GM12872 (cell line): ENCODE data around the gene ALPK3.

Experiments used
- TF ChIP-seq, protein P1 (sequence below): IDR thresholded peaks from 3 replicates; pipeline ENCODE4 v1.5.1; 2011; ENCODE audit warnings: low read depth, mild to moderate bottlenecking, low read length, moderate library complexity; ENCODE audit not compliant: insufficient read depth

ALPK3 gene

DNA sequence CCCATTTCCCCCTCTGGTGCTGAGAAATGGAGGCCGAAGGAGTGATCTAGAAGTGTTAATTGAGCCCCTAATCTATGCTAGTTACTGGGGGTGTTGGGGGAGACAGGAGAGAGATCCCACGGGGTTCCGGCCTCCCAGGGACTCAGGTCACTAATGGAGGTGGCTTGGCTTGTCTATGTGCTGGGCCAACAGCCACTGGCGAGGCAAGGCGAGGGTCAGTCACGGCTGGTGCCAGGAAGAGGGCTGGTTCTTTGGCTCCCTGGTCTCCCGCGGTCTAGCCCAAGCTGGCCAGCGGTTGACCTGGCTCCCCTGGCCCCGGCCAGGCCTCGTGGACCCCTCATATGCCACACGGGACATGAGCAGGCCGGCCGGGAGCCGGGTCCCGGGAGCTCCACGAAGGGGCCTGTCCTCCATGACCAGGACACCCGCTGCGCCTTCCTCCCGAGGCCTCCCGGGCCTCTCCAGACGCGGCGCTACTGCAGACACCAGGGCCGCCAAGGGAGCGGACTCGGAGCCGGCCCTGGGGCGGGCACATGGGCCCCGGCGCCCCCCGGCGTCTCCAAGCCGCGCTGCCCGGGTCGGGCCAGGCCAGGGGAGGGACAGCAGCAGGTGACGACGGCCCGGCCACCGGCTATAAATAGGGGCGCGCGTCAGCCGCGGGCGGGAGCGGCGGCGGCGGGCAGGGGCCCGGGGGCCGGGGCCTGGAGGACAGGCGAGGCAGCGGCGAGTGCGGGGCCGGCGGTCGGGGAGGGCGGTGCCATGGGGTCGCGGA, at the start of gene ALPK3:
TSS of gene ALPK3 (plus strand) at position 663 of the 772 bp plus-strand sequence. CDS start at position 760, 97 bp downstream.
- TF ChIP-seq, protein P1, sequence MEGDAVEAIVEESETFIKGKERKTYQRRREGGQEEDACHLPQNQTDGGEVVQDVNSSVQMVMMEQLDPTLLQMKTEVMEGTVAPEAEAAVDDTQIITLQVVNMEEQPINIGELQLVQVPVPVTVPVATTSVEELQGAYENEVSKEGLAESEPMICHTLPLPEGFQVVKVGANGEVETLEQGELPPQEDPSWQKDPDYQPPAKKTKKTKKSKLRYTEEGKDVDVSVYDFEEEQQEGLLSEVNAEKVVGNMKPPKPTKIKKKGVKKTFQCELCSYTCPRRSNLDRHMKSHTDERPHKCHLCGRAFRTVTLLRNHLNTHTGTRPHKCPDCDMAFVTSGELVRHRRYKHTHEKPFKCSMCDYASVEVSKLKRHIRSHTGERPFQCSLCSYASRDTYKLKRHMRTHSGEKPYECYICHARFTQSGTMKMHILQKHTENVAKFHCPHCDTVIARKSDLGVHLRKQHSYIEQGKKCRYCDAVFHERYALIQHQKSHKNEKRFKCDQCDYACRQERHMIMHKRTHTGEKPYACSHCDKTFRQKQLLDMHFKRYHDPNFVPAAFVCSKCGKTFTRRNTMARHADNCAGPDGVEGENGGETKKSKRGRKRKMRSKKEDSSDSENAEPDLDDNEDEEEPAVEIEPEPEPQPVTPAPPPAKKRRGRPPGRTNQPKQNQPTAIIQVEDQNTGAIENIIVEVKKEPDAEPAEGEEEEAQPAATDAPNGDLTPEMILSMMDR: no peak

- TF ChIP-seq, protein P1: no peak
Observed at GRCh38 chr15:84772031-84772430, 45.1 kb upstream of the ALPK3 start.

GRCh38 chr15:84772467-84772866, 44.7 kb upstream of the ALPK3 start:
- TF ChIP-seq, protein P1: no peak

GRCh38 chr15:84773716-84774115, 43.4 kb upstream of the ALPK3 start:
- TF ChIP-seq, protein P1: no peak

DNA sequence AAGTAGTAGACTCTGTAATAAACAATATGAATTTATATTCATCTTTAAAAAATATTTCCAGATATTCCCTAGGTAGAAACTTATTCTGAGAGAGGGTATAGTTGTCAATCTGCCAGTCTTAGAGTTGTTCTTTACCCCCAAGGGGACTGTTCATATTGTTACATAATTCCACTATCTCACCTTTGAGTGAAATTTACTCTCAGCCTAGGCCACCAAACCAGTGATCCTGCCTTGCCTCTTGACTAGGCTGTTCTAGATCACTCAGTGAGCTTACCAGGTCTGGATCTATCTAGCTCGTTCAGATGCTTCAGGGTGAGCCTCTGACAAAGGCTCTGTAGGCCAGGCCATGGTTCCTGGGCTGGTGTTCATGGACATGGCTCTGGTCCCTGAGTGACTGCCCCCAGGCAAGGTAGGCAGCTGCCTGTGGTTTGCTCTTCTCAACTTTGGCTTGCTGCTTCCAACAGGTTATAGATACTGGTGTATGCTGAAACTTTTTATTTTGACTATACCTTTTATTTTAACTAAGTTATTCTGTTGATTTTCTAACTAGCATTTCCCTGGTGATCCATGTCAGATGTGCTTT, 41.2 kb upstream of the ALPK3 start:
- TF ChIP-seq, protein P1: no peak

DNA sequence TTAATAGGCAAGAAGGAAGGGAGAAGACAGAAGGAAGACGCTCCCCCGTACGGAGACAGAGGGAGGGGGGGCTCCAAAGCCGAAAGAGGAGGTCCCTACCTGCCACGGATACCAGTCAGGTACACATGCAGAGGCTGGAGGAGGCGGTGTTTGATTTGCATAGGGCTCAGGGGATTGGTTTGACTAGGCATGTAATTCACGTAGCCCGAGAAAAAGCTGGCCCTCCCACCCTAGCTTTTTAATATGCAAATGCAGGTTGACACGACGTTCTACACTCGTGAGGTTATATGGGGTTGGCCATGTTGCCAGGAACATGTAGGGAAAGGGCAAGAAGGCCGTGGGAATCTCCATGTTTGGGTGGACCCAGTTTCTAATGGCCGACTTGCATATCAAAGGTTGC, 39.0 kb upstream of the ALPK3 start:
- TF ChIP-seq, protein P1: no peak

GRCh38 chr15:84780492-84780891, 36.7 kb upstream of the ALPK3 start:
- TF ChIP-seq, protein P1: no peak
